ENCODE results near the gene LRRC3. TPM values are rescaled to one million over a fixed set of nuclear protein-coding genes. Genes with fewer than 3 reads are reported as not detected.

The LRRC3 gene
- total and polyA plus RNA-seq, 2 of the 4 experiments (the other 2 are of a cell fraction): under 0.01 to 0.38 TPM

DNA sequence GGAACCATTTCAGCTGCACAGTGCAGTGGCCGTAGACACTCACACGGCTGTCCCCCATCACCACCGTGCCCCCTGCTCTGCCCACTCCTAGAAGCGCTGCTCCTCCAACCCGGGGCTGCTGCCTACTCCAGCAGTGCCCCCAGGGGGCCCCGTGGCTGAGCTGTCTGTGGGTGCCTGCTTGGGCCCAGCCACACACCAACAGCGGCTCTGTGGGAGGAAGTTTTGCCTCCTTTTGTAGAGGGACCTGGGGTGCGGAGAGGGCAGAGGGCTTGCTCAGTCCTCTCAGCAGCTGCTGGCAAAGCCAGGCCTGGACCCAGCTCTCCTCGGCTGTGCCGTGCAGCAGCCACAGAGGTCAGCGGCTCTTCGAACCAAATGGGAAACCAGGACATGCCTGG, 11.4 kb upstream of the LRRC3 start:
- H3K79me1 ChIP-seq (ENCODE audit: low read depth in 1 of 2, low read length in 2 of 2): no peaks in the 10 kb centered on the region
- H3K56ac ChIP-seq (ENCODE audit: extremely low read depth, insufficient read depth, low read length): no peak overlapping the region
- H3K9ac ChIP-seq (ENCODE audit: low read depth, low read length): no peak overlapping the region
- H3K4me1 ChIP-seq (ENCODE audit: control insufficient read depth, insufficient read depth, low read length): no peaks in the 10 kb centered on the region
- H3K14ac ChIP-seq (replicated peaks; ENCODE audit: low read depth, low read length): no peak overlapping the region
- no peak for TF ChIP-seq RCOR1 (IDR thresholded peaks at IDR 0.05; ENCODE audit: insufficient replicate concordance, low read length)
- no peak for TF ChIP-seq RAD21 (IDR thresholded peaks at IDR 0.05; ENCODE audit: low read length)
- TF ChIP-seq BHLHE40 (IDR thresholded peaks at IDR 0.05; ENCODE audit: low read depth, low read length): no peak
- TF ChIP-seq MAFK (IDR thresholded peaks at IDR 0.05; ENCODE audit: low read depth, low read length): no peak
- no peak for TF ChIP-seq MXI1 (IDR thresholded peaks at IDR 0.05; ENCODE audit: borderline replicate concordance, low read depth, low read length)
- no peak for TF ChIP-seq SMC3 (IDR thresholded peaks at IDR 0.05; ENCODE audit: low read depth, low read length)
- TF ChIP-seq RFX5 (IDR thresholded peaks at IDR 0.05; ENCODE audit: low read depth, low read length): no peak
- TF ChIP-seq POLR2A (IDR thresholded peaks at IDR 0.05; ENCODE audit: low read depth, low read length): no peak
- no peak for TF ChIP-seq FOS (IDR thresholded peaks at IDR 0.05; ENCODE audit: low read depth, low read length)
- TF ChIP-seq, protein P1, sequence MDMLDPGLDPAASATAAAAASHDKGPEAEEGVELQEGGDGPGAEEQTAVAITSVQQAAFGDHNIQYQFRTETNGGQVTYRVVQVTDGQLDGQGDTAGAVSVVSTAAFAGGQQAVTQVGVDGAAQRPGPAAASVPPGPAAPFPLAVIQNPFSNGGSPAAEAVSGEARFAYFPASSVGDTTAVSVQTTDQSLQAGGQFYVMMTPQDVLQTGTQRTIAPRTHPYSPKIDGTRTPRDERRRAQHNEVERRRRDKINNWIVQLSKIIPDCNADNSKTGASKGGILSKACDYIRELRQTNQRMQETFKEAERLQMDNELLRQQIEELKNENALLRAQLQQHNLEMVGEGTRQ (IDR thresholded peaks at IDR 0.05; ENCODE audit: low read depth, low read length): no peak
- no peak for TF ChIP-seq CEBPB (IDR thresholded peaks at IDR 0.05; ENCODE audit: low read depth, low read length)
- TF ChIP-seq MAZ (IDR thresholded peaks at IDR 0.05; ENCODE audit: borderline replicate concordance, low read depth, low read length): no peak
- no peak for TF ChIP-seq NFE2L2 (IDR thresholded peaks at IDR 0.05; ENCODE audit: low read depth, low read length)
- no peak for TF ChIP-seq CHD1 (IDR thresholded peaks at IDR 0.05; ENCODE audit: low read depth, low read length)
- TF ChIP-seq, protein P2, sequence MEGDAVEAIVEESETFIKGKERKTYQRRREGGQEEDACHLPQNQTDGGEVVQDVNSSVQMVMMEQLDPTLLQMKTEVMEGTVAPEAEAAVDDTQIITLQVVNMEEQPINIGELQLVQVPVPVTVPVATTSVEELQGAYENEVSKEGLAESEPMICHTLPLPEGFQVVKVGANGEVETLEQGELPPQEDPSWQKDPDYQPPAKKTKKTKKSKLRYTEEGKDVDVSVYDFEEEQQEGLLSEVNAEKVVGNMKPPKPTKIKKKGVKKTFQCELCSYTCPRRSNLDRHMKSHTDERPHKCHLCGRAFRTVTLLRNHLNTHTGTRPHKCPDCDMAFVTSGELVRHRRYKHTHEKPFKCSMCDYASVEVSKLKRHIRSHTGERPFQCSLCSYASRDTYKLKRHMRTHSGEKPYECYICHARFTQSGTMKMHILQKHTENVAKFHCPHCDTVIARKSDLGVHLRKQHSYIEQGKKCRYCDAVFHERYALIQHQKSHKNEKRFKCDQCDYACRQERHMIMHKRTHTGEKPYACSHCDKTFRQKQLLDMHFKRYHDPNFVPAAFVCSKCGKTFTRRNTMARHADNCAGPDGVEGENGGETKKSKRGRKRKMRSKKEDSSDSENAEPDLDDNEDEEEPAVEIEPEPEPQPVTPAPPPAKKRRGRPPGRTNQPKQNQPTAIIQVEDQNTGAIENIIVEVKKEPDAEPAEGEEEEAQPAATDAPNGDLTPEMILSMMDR (conservative IDR thresholded peaks at IDR 0.05; ENCODE audit: low read depth, low read length): no peak
- TF ChIP-seq, protein P3, sequence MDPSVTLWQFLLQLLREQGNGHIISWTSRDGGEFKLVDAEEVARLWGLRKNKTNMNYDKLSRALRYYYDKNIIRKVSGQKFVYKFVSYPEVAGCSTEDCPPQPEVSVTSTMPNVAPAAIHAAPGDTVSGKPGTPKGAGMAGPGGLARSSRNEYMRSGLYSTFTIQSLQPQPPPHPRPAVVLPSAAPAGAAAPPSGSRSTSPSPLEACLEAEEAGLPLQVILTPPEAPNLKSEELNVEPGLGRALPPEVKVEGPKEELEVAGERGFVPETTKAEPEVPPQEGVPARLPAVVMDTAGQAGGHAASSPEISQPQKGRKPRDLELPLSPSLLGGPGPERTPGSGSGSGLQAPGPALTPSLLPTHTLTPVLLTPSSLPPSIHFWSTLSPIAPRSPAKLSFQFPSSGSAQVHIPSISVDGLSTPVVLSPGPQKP (IDR thresholded peaks at IDR 0.05; ENCODE audit: borderline replicate concordance, low read depth, low read length): no peak
- no peak overlapping the region for H3K4me3 ChIP-seq (ENCODE audit: insufficient read depth, low read depth, low read length)
- WGBS, 2 experiments (ENCODE audit: extremely low coverage in 2 of 2, insufficient read length in 1 of 2): 62% methylated on average over 3 of the region's 12 CpGs; no CpG with 5 or more reads in 1 of the 2 experiments
- CTCF ChIA-PET: no interaction called here
- H3K9me1 ChIP-seq (ENCODE audit: insufficient read depth, low read length): no peaks in the 10 kb centered on the region
- dilution Hi-C loops (cut with HindIII; ENCODE audit: low sequenced_read_pairs, unreplicated experiment) (no loop called here), in situ Hi-C loops (cut with MboI; ENCODE audit: low sequenced_read_pairs) (no loop called here), intact Hi-C loops (cut with micrococcal nuclease) (no loop called here)
- no peak overlapping the region for H3K4ac ChIP-seq (ENCODE audit: low read depth, low read length)
- no peak overlapping the region for H3K4me2 ChIP-seq (ENCODE audit: low read depth, low read length)
- DNase-seq: no peak
- H3K36me3 ChIP-seq (ENCODE audit: control insufficient read depth, insufficient read depth, low read length): no peaks in the 10 kb centered on the region
- H2AFZ ChIP-seq (replicated peaks; ENCODE audit: low read length, poor library complexity): no peak overlapping the region
- H4K91ac ChIP-seq (ENCODE audit: insufficient read depth, low read depth, low read length): no peak overlapping the region
- no peak overlapping the region for H4K5ac ChIP-seq (ENCODE audit: low read depth, low read length)
- H4K20me1 ChIP-seq (ENCODE audit: insufficient read depth, low read length): no peaks in the 10 kb centered on the region
- H2BK120ac ChIP-seq (ENCODE audit: low read depth, low read length): no peak overlapping the region
- H3K18ac ChIP-seq (ENCODE audit: low read depth, low read length): no peak overlapping the region
- no peak overlapping the region for H2BK15ac ChIP-seq (ENCODE audit: low read depth, low read length)
- H2BK5ac ChIP-seq (ENCODE audit: low read depth, low read length, poor library complexity, severe bottlenecking): no peak overlapping the region
- no peak overlapping the region for H2BK20ac ChIP-seq (ENCODE audit: low read depth, low read length)
- H3K9me3 ChIP-seq (ENCODE audit: control insufficient read depth, insufficient read depth, low read length): peaks cover 5% of the 10 kb centered on the region
- H3K27me3 ChIP-seq (ENCODE audit: control insufficient read depth, insufficient read depth, low read length): peaks cover 8% of the 10 kb centered on the region
- POLR2A ChIA-PET (ENCODE audit: unreplicated experiment): no interaction called here
- H4K8ac ChIP-seq (ENCODE audit: low read depth in 2 of 2, low read length in 2 of 2): no peak overlapping the region
- no peak overlapping the region for H3K27ac ChIP-seq (ENCODE audit: insufficient read depth, low read length)
- H2AK9ac ChIP-seq (replicated peaks; ENCODE audit: low read depth, low read length, poor library complexity): no peak overlapping the region
- H3K23ac ChIP-seq (ENCODE audit: low read depth, low read length): no peak overlapping the region
- H2AK5ac ChIP-seq (ENCODE audit: low read depth, low read length): no peak overlapping the region
- no TSS peak for BruUV-seq (replicated peaks)
- no peak for ATAC-seq (ENCODE audit: low read depth)

Data from IMR-90 (cell line).